ENCODE data around the gene DLGAP1. TPM values are rescaled to one million over a fixed set of nuclear protein-coding genes. Genes with fewer than 3 reads are reported as not detected.
A peak's percentile ranks its signal among the peaks of the same experiment; 100 is the strongest.

DLGAP1 gene
- total RNA-seq, 2 experiments from 2014 or later = not detected

DNA sequence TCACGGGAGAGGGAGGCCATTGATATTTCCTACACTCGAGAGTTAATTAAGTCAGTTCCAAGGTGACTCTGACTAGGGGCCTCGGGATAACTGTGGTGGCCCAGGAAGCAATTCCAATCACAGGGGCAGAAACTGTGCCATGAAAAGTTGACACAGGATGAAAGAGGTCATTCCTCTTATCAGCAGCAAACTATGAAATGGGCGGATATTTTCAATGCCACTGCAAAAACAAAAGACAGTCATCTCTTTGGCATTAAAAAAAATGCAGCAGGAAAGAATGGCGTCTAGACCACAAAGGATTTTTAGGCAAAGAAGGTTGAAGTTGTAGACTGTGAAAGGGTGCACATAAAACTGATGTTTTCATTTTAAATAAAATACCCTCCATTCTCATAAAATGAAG is 955.1 kb downstream of the DLGAP1 start:
- DNase-seq = no peak
- ATAC-seq (ENCODE audit: low read depth) = no peak
- peak overlapping the region; percentile 64 for H3K4me3 Mint-ChIP-seq
- H3K27me3 Mint-ChIP-seq = peaks cover 38% of the 10 kb centered on the region
- no peaks in the 10 kb centered on the region for H3K36me3 Mint-ChIP-seq
- H3K27ac Mint-ChIP-seq = no peak overlapping the region
- H3K4me1 Mint-ChIP-seq = peaks cover 11% of the 10 kb centered on the region
- POLR2A ChIA-PET = no interaction called here
- no peaks in the 10 kb centered on the region for H3K9me3 Mint-ChIP-seq

DNA sequence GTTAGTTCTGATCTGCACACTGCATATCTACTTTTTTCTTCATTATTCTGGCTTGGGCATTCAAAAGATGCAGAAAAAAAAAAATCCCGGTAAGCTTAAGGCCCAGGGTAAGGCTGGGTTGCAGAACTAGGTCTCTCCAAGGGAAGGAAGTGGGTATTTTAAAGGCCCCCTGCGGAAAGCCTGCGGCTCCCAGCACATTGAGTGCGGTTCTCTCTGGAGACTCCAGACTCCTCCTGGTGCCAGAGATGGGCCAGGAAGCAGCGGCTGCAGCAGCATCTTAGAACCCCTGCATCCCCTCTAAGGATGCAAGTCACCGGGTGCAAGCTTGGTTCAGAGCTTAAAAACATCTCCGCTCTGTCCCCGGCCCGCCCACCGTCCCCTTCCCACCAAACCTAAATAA is 955.6 kb downstream of the DLGAP1 start:
- peaks cover 11% of the 10 kb centered on the region for H3K4me1 Mint-ChIP-seq
- H3K27me3 Mint-ChIP-seq = peaks cover 38% of the 10 kb centered on the region

DNA sequence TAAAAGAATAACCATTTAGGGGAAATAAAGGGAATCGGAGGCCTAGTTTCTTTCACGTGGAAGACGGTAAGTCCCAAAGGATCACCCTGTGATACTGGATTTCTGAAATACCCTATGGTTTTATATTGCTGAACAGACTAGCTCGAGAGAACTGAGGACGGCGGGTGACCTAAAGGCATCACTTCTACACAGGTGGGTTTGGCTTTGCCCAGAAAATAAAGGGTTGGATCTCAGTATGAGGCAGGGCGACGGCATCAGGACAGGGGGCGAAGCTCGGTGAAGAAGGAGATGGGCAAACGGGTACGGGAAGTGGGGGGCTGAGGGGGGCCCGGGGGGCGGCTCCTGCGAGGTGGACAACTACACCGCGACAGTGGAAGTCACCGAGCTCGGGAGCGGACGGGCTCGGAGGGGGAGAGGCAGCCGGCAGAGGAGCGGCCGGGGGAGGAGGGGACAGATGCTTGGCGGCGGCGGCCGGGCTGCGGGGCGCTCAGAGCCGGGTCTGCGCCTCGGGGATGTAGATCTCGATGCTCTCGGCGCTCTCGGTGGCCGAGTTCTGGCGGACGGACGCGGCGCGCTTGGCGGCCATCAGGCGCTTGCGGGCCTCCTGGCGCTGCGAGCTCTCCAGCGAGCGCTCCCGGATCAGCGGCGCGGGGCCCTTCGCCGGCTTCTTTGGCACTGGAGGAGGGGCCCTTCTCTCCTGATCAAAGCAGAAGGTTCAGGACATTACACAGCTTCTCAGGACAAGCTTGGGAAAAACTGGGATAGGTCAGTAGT is 956.2 kb downstream of the DLGAP1 start:
- Mint-ChIP-seq H3K27me3 (peaks cover 42% of the 10 kb centered on the region), H3K4me3 (peak overlapping the region; percentile 64), H3K36me3 (no peaks in the 10 kb centered on the region), H3K4me1 (peaks cover 11% of the 10 kb centered on the region), H3K9me3 (no peaks in the 10 kb centered on the region), H3K27ac (no peak overlapping the region)
- DNase-seq (peak; percentile 33), ATAC-seq (ENCODE audit: low read depth) (peak; percentile 50)
- POLR2A ChIA-PET = interaction anchor here (0.6 to 0.7 kb wide), 2 partner anchors 238 to 500 kb away, joined by 3 read pairs; no protein-coding TSS in a partner anchor

More for the DNA sequence above, 955.6 kb downstream of the DLGAP1 start:
- H3K36me3 Mint-ChIP-seq = no peaks in the 10 kb centered on the region
- no peak for DNase-seq
- H3K4me3 Mint-ChIP-seq = peak overlapping the region; percentile 64
- ATAC-seq (ENCODE audit: low read depth) = peak; percentile 30
- no peaks in the 10 kb centered on the region for H3K9me3 Mint-ChIP-seq
- H3K27ac Mint-ChIP-seq = no peak overlapping the region
- POLR2A ChIA-PET = interaction anchor here (0.7 kb wide), 1 partner anchor 239 kb away, joined by 3 read pairs; no protein-coding TSS in a partner anchor

DNA sequence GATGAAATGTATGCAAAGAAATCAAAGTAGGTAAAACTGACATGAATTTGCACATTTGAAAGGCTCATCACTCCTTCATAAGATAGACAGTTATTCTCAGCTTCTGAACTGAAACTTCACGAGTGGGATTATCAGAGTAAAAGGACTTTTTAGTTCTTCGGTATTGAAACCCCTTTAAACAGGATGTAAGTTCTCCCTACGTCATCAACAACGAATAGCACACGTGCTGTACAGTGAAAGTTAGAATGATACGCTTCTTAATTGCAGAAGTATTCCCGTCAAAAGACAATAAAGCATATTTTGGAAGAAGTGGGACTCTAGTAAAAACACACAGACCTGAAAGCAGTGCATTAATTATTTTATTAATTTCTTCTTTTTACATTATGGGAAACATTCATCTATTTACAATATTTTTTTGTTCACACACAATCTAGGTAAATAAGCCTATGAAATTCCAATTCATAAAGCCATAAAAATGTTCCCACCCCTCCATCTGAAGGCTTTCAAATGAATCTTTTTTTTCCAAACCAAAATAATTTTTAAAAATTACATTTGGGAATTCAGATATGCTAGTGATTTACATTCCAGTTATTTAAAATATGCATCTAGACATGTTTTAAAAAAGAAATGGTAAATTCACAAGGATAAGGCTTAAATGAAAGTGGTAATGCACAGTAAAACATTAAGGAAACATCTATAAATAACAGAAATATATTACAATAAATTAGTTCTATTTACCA is 959.2 kb downstream of the DLGAP1 start:
- no peaks in the 10 kb centered on the region for H3K9me3 Mint-ChIP-seq
- no peak for ATAC-seq (ENCODE audit: low read depth)
- H3K36me3 Mint-ChIP-seq = no peaks in the 10 kb centered on the region

DNA sequence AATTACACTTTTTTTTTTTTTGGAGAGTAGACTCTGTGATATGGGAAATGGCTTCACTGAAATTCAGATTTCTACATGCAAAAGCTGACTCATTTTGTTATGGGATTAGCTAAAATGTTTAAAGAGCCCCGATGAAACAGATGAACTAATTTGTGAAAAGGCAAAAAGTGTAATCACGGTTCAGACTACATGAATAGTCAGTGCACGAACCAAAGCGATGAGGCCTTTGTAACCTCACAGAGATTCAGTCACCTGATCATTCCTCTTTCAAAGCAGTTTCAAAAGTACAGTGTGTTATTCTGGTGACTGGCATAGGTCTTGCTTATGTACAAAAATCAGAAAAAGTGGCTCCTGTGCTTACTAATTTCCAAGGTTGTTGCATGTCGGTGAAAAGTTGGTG is 960.5 kb downstream of the DLGAP1 start:
- H3K4me3 Mint-ChIP-seq = no peak overlapping the region
- H3K27ac Mint-ChIP-seq = no peak overlapping the region
- no peak for DNase-seq
- peaks cover 9% of the 10 kb centered on the region for H3K4me1 Mint-ChIP-seq
- H3K27me3 Mint-ChIP-seq = peaks cover 38% of the 10 kb centered on the region
- POLR2A ChIA-PET = no interaction called here
- no peaks in the 10 kb centered on the region for H3K36me3 Mint-ChIP-seq
- no peak for ATAC-seq (ENCODE audit: low read depth)
- H3K9me3 Mint-ChIP-seq = no peaks in the 10 kb centered on the region

More for the DNA sequence above, 959.2 kb downstream of the DLGAP1 start:
- no peak overlapping the region for H3K4me3 Mint-ChIP-seq
- H3K27ac Mint-ChIP-seq = no peak overlapping the region
- POLR2A ChIA-PET = no interaction called here
- H3K4me1 Mint-ChIP-seq = peaks cover 14% of the 10 kb centered on the region
- peaks cover 48% of the 10 kb centered on the region for H3K27me3 Mint-ChIP-seq
- DNase-seq = no peak

DNA sequence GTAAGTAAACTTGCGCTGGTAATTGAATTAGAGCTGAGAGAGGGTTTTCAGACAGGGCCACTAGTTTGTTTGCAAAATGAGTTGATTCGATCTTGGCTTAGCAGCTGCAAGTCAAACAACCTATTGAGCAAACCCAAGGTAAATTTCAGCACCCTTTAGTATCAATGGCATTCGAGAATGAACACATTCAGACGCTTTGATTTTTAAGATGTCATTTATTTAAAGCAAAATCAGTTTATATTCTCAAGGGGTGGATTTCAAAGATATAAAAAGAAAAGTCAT is 960.9 kb downstream of the DLGAP1 start:
- POLR2A ChIA-PET = no interaction called here
- H3K9me3 Mint-ChIP-seq = no peaks in the 10 kb centered on the region
- no peak overlapping the region for H3K4me3 Mint-ChIP-seq
- peaks cover 36% of the 10 kb centered on the region for H3K27me3 Mint-ChIP-seq
- H3K27ac Mint-ChIP-seq = no peak overlapping the region
- peaks cover 6% of the 10 kb centered on the region for H3K4me1 Mint-ChIP-seq
- H3K36me3 Mint-ChIP-seq = no peaks in the 10 kb centered on the region
- ATAC-seq (ENCODE audit: low read depth) (no peak), DNase-seq (no peak)

DNA sequence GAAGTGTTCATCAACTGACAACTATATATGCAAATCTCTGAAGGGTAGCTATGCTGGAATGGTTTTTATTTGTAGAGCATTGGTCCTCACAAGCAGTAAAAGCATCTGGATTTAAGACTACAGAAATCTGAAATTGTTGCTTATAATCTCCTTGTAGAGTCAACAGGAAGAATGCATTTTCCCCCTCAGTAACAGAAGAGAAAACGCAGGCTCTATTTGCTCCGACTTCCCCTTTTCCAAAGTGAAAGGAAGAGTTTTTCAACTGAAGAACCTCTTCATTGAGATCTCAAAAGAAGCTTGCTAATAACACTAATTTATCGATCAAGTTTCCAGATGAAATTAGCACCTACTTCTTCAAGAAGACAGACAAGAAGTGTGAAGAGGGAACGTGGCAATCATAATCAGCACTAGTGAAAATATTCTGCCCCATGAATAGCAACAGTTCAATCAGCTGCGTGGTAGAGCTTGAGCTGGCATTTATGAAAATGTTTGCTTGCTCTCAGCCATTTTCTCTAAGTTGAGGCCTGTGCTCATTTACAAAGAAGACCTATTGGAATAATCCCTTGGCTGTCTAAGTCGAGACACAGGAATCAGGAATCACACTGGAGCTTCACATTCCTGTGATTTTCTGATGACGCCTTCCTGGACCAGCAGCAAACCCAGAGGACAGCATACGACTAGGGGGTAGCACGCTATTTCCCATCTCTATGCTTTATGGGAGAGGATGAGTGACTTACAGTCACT is 961.4 kb downstream of the DLGAP1 start:
- Mint-ChIP-seq H3K4me1 (peaks cover 4% of the 10 kb centered on the region), H3K27me3 (peaks cover 36% of the 10 kb centered on the region), H3K27ac (no peak overlapping the region), H3K36me3 (no peaks in the 10 kb centered on the region), H3K4me3 (peak overlapping the region; percentile 55), H3K9me3 (no peaks in the 10 kb centered on the region)
- DNase-seq (no peak), ATAC-seq (ENCODE audit: low read depth) (no peak)
- POLR2A ChIA-PET = no interaction called here

DNA sequence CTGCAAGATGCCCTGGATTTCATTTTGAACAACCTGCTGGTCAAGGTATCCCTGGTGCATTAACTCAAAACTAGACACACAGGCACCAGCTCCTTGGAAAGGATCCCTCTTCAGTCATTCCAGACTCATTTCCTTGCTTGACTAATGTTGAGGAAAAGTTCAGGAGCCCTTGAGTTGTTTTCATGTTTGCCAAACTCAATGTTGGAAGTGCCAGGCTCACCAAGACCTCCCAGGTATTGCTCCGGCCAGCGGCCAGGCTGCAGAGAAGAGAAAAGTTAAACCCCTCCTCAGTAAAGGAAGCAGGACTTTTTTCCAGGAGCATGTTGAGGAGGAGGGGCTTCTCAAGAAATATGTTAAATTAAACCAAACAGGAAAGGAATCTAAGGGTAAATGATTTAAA is 962.4 kb downstream of the DLGAP1 start:
- Mint-ChIP-seq H3K4me1 (peaks cover 3% of the 10 kb centered on the region), H3K4me3 (no peak overlapping the region), H3K27me3 (peaks cover 30% of the 10 kb centered on the region), H3K9me3 (no peaks in the 10 kb centered on the region), H3K27ac (no peak overlapping the region), H3K36me3 (no peaks in the 10 kb centered on the region)
- POLR2A ChIA-PET = no interaction called here
- no peak for ATAC-seq (ENCODE audit: low read depth)
- DNase-seq = no peak

DNA sequence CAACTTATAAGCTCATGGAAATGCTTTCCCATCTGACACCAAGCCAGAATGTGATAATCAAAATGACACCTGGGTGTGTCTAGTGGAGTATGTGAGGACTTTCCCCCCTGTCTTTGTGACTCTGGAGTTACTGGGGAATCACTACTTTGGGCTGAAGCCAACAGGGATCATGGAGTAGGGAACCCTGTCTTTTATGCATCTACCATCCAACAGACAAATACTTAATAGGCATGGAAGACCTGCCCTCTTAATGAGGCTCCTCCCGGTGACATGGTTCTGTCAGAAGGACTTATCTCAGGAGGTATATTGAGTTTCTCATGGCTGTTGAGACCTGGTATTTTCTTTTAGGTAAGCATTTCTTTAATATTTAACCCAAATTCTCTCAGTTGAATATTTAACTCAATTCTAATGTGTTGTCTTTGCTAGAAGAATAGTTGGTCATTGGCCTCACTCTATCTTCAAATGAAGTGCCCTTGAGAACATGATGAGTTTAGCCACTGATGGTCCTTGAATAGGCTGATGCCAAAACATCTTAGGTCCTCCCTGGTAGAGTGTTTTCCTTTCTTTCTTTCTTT is 963.0 kb downstream of the DLGAP1 start:
- Mint-ChIP-seq H3K4me1 (peaks cover 3% of the 10 kb centered on the region), H3K27ac (no peak overlapping the region), H3K4me3 (no peak overlapping the region), H3K9me3 (no peaks in the 10 kb centered on the region), H3K36me3 (no peaks in the 10 kb centered on the region), H3K27me3 (peaks cover 30% of the 10 kb centered on the region)
- ATAC-seq (ENCODE audit: low read depth) = no peak
- POLR2A ChIA-PET = no interaction called here
- no peak for DNase-seq

DNA sequence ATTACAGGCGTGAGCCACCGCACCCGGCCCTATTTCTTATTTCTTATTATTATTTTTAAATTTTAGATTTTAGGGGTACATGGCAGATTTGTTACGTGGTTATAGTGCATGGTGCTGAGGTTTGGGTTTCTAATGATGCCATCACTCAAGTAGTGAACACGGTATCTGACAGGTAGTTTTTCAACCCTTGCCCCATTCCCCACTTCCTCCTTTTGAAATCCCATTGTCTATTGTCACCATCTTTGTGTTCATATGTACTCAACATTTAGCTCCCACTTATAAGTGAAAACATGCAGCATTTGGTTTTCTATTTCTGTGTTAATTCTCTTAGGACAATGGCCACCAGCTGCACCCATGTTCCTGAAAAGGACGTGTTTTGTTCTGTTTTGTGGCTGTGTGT is 965.6 kb downstream of the DLGAP1 start:
- POLR2A ChIA-PET = no interaction called here
- Mint-ChIP-seq H3K4me3 (no peak overlapping the region), H3K36me3 (no peaks in the 10 kb centered on the region), H3K9me3 (no peaks in the 10 kb centered on the region), H3K27me3 (peaks cover 26% of the 10 kb centered on the region), H3K4me1 (peaks cover 3% of the 10 kb centered on the region), H3K27ac (no peak overlapping the region)
- DNase-seq = no peak
- ATAC-seq (ENCODE audit: low read depth) = no peak

DNA sequence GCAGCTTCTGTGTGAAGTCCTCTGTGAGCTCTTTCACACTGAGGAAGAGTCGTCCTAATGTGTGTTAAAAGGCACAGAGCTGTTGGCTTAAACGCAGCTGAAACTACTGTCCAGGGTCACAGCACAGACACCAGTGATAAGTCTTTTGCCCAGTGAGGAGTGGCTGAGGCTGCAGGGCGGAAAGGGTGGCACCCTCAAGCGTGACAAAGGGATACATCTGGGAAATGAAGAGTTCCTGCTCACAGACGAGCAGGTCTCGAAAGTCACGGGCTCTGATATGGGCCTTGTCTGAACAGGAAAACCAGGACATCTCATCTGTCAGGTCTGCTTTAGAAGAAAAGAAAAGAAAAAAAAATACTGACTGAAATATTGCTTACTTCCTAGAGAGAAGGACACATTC is 968.6 kb downstream of the DLGAP1 start:
- H3K4me1 Mint-ChIP-seq = no peaks in the 10 kb centered on the region
- H3K27ac Mint-ChIP-seq = no peak overlapping the region
- no peak overlapping the region for H3K4me3 Mint-ChIP-seq
- POLR2A ChIA-PET = no interaction called here
- no peaks in the 10 kb centered on the region for H3K9me3 Mint-ChIP-seq
- ATAC-seq (ENCODE audit: low read depth) (no peak), DNase-seq (no peak)
- H3K36me3 Mint-ChIP-seq = no peaks in the 10 kb centered on the region
- H3K27me3 Mint-ChIP-seq = peaks cover 7% of the 10 kb centered on the region

DNA sequence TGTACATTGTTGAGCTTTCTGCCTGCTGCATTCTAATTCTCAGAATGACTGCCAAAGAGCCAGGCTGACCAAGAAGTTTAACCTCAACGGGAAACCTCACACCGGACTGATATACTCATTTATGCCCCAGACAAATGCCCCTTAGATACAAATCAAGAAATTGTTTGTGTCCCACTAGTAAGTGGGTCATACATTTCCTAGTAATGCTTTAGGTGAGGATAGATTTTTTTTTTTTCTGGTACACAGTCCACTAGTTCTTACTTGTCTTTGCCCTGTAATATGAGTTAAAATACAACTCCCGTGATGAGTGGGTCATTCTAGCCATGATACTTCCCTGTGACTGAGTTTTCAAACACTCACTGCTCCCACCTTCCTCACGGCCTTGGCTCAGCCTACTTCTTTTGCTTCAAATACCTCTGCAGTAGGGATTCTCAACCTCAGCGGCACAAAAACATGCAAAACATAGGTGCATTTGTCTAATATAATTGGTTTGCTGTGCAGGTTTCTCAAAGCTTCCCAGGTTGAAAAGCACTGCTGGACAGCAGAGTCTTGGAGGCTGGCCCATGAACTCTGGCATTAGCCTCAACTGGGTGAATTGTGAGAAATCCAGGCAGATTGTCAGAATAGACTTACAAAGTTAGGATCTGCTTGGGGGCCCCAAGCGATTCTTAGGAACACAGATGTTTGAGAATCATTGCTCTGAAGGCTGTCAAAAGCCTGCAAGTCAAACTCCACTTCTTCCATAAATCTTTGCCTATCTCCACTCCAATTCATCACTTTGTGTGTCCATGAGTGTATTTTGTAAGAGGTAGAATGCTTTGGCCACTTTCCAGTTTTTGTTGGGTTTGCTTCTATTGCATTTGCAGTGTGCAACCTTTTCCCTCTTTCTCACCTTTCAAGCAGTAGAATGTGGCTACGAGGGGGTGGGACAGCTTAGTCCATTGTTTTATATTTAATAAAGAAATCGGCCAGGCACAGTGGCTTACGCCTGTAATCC is 969.7 kb downstream of the DLGAP1 start:
- Mint-ChIP-seq H3K4me1 (no peaks in the 10 kb centered on the region), H3K27ac (no peak overlapping the region), H3K27me3 (peaks cover 8% of the 10 kb centered on the region), H3K4me3 (no peak overlapping the region), H3K9me3 (no peaks in the 10 kb centered on the region), H3K36me3 (no peaks in the 10 kb centered on the region)
- DNase-seq (no peak), ATAC-seq (ENCODE audit: low read depth) (no peak)
- POLR2A ChIA-PET = no interaction called here
